OCI-LY7 (cell line): Measurements from ENCODE around the gene ANTXR1.

Source experiments
- EZH2phosphoT487 ChIP-seq: fragments of 200-600 bp; sonication (generic); IDR thresholded peaks from 2 replicates; pipeline ENCODE4 v1.6.1; 2018; ENCODE audit warnings: low read depth, borderline replicate concordance, mild to moderate bottlenecking, mixed run types, antibody characterized with exemption, low read length, moderate library complexity, mixed read lengths
- TF ChIP-seq, protein P1 (sequence below): fragments of 200-600 bp; sonication (generic); conservative IDR thresholded peaks from 2 replicates; pipeline ENCODE4 v1.5.1; 2014; ENCODE audit warnings: mild to moderate bottlenecking, antibody characterized with exemption, low read length, moderate library complexity, mixed read lengths

DNA sequence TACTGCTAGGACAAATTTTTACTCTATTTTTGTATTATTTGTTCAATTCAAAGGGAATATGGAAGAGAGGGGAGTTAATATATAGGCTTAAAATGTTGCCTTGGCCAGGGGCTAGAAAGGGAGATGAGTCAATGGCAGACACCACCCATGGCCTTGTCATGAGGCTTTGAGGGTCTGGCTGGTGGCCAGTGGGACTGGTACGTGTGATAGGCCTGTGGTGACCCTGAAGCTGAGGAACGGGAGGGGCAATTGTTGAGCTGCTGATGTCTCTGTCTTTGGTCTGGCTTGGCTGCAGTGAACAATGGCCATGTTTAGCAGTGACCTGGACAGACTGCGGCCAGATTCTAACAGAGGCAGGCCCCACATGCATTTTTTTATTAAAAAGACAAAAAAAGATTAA lies 20.0 kb upstream of the ANTXR1 start:
- no peak for TF ChIP-seq EZH2phosphoT487
- TF ChIP-seq, protein P1, sequence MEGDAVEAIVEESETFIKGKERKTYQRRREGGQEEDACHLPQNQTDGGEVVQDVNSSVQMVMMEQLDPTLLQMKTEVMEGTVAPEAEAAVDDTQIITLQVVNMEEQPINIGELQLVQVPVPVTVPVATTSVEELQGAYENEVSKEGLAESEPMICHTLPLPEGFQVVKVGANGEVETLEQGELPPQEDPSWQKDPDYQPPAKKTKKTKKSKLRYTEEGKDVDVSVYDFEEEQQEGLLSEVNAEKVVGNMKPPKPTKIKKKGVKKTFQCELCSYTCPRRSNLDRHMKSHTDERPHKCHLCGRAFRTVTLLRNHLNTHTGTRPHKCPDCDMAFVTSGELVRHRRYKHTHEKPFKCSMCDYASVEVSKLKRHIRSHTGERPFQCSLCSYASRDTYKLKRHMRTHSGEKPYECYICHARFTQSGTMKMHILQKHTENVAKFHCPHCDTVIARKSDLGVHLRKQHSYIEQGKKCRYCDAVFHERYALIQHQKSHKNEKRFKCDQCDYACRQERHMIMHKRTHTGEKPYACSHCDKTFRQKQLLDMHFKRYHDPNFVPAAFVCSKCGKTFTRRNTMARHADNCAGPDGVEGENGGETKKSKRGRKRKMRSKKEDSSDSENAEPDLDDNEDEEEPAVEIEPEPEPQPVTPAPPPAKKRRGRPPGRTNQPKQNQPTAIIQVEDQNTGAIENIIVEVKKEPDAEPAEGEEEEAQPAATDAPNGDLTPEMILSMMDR: no peak
